GM12878 (cell line): ENCODE measurements around the gene PEMT. TPM values are rescaled to one million over a fixed set of nuclear protein-coding genes. Genes with fewer than 3 reads are reported as not detected.

ENCODE experiments used
- ATAC-seq: fragments of 200-7000 bp; cut with Tn5 transposase; 3 replicates; pipeline ENCODE4 v1.9.1; 2020; ENCODE audit warnings: mild to moderate bottlenecking, moderate library complexity
- BruUV-seq: library from RNA; stranded (reverse); fragments of 400-500 nt; replicated peaks from 2 replicates; lab custom pipeline; 2021; lab: Mats Ljungman, UMichigan
- CTCF ChIA-PET: fragments of 300-600 bp; sonication (Branson Sonifier 250); formaldehyde crosslinking; extraction: SDS; loops from one replicate; lab custom pipeline; 2021; ENCODE audit warnings: inconsistent platforms; lab: Yijun Ruan, JAX
- POLR2A ChIA-PET: fragments of 350-600 bp; formaldehyde crosslinking; extraction: SDS; loops from one replicate; lab custom pipeline; 2021; ENCODE audit warnings: inconsistent platforms; lab: Charles Lee
- RAD21 ChIA-PET: fragments of 300-600 bp; sonication (Branson Sonifier 250); formaldehyde crosslinking; loops from one replicate; lab custom pipeline; 2023; ENCODE audit warnings: antibody characterized with exemption; ENCODE audit not compliant: unreplicated experiment; lab: Charles Lee
- SMC1A ChIA-PET: fragments of 300-600 bp; sonication (Branson Sonifier 250); formaldehyde crosslinking; loops from one replicate; lab custom pipeline; 2023; ENCODE audit not compliant: unreplicated experiment, uncharacterized antibody; lab: Charles Lee
- DNase-seq: peaks from one replicate; pipeline ENCODE4 v3.0.0-alpha.2; 2011; ENCODE audit warnings: low read depth, low spot score
- FAIRE-seq: peaks from 3 replicates; lab custom pipeline; 2011; peaks lifted over from hg19 to GRCh38; lab: Jason Lieb, UNC
- H2AFZ ChIP-seq: 2 replicates; pipeline ENCODE4 v1.6.0; 2011; ENCODE audit warnings: low read depth, low read length, control low read depth; ENCODE audit not compliant: control insufficient read depth
- H3K27ac ChIP-seq: 2 replicates; pipeline ENCODE4 v1.5.1; 2011; ENCODE audit warnings: control low read depth; ENCODE audit not compliant: control insufficient read depth, insufficient read depth
- H3K27me3 ChIP-seq, 2 experiments: replicated peaks in 1 of 2; 2 replicates each; pipeline versions ENCODE4 v1.6.0 to v1.6.1; 2011; ENCODE audit warnings: low read length in 1 of 2; ENCODE audit not compliant: control insufficient read depth in 2 of 2, insufficient read depth in 2 of 2
- H3K36me3 ChIP-seq, 2 experiments: 2 replicates each; pipeline ENCODE4 v1.5.1; 2011; ENCODE audit warnings: low read length in 1 of 2; ENCODE audit not compliant: control insufficient read depth in 2 of 2, insufficient read depth in 2 of 2
- H3K4me1 ChIP-seq: 2 replicates; pipeline ENCODE4 v1.6.1; 2011; ENCODE audit warnings: mild to moderate bottlenecking, low read length, moderate library complexity, mixed read lengths; ENCODE audit not compliant: control insufficient read depth, insufficient read depth
- H3K4me2 ChIP-seq: 2 replicates; pipeline ENCODE4 v1.6.0; 2011; ENCODE audit warnings: control low read depth; ENCODE audit not compliant: control insufficient read depth, insufficient read depth
- H3K4me3 ChIP-seq: fragments of 200-600 bp; sonication (generic); 2 replicates; pipeline ENCODE4 v1.5.1; 2016
- H3K79me2 ChIP-seq: 2 replicates; pipeline ENCODE4 v1.6.0; 2011; ENCODE audit warnings: low read length; ENCODE audit not compliant: control insufficient read depth, insufficient read depth
- H3K9ac ChIP-seq: 2 replicates; pipeline ENCODE4 v1.8.0; 2011; ENCODE audit warnings: low read length, control low read depth, mixed read lengths; ENCODE audit not compliant: control insufficient read depth, insufficient read depth
- H3K9me3 ChIP-seq: replicated peaks from 3 replicates; pipeline ENCODE4 v1.5.1; 2011; ENCODE audit warnings: mild to moderate bottlenecking, low read length; ENCODE audit not compliant: control insufficient read depth, insufficient read depth
- H4K20me1 ChIP-seq: 2 replicates; pipeline ENCODE4 v1.6.0; 2011; ENCODE audit not compliant: control insufficient read depth, insufficient read depth
- BCL11A ChIP-seq: IDR thresholded peaks from 2 replicates; pipeline ENCODE4 v1.6.1; 2011; ENCODE audit warnings: low read depth, low read length
- NFIC ChIP-seq: IDR thresholded peaks from 2 replicates; pipeline ENCODE4 v1.6.1; 2012; ENCODE audit warnings: low read depth, mild to moderate bottlenecking, inconsistent platforms, low read length, moderate library complexity
- NFYB ChIP-seq: IDR thresholded peaks from 2 replicates; pipeline ENCODE4 v1.6.1; 2011; ENCODE audit warnings: low read depth, mild to moderate bottlenecking, low read length, improper control_type of control experiment, moderate library complexity; ENCODE audit not compliant: insufficient read depth
- POU2F2 ChIP-seq: IDR thresholded peaks from 3 replicates; pipeline ENCODE4 v1.6.1; 2011; ENCODE audit warnings: low read depth, mild to moderate bottlenecking, low read length, borderline replicate concordance
- SIX5 ChIP-seq: IDR thresholded peaks from 2 replicates; pipeline ENCODE4 v1.6.1; 2011; ENCODE audit warnings: mild to moderate bottlenecking, low read depth, low read length, moderate library complexity; ENCODE audit not compliant: severe bottlenecking
- SMAD1 ChIP-seq: fragments of 450-650 bp; IDR thresholded peaks from 2 replicates; pipeline ENCODE4 v1.6.1; 2018; ENCODE audit warnings: mild to moderate bottlenecking, low read depth; ENCODE audit not compliant: partially characterized antibody
- SMC3 ChIP-seq: IDR thresholded peaks from 2 replicates; pipeline ENCODE4 v1.6.1; 2011; ENCODE audit warnings: low read length, improper control_type of control experiment, borderline replicate concordance
- SUPT20H ChIP-seq: IDR thresholded peaks from 2 replicates; pipeline ENCODE4 v1.6.1; 2011; ENCODE audit warnings: low read depth, mild to moderate bottlenecking, low read length, moderate library complexity, borderline replicate concordance; ENCODE audit not compliant: control insufficient read depth
- WGBS: methylation state at CpG from one replicate; pipeline ENCODE4 v1.1.6; 2016; ENCODE audit warnings: low lambda C conversion rate; ENCODE audit not compliant: insufficient replicate concordance, insufficient coverage; ENCODE audit errors: missing lambda C conversion rate; 5-methylcytosine and 5-hydroxymethylcytosine counted together
- in situ Hi-C: fragments of 300-500 bp; cut with MboI; formaldehyde crosslinking; loops from 9 replicates; pipeline ENCODE4 v1.14.3; 2018; ENCODE audit warnings: mixed read lengths
- intact Hi-C: fragments of 100-400 bp; cut with micrococcal nuclease; formaldehyde crosslinking; loops from one replicate; pipeline ENCODE4 v1.14.2; 2022; ENCODE audit not compliant: unreplicated experiment
- polyA plus RNA-seq, 11 experiments: library from polyadenylated mRNA; depleted of rRNA in 4 of 11; unstranded in 6 of 11; stranded (reverse) in 5 of 11; fragments of >200 nt; fragmentation: Nextera tagmentation in 4 of 11; fragmentation: Illumina TruSeq in 1 of 11; extraction: Ambion mirVana in 4 of 11; extraction: Trizol in 1 of 11; gene quantifications; 1 replicate in 1 of 11; 2 replicates in 10 of 11; pipeline versions ENCODE4 v1.2.1 to v1.2.3, GENCODE V29; 2011 to 2016; ENCODE audit warnings: inconsistent platforms in 2 of 11, missing spikeins in 2 of 11, low read depth in 1 of 11
- total RNA-seq, 4 experiments: library from RNA; depleted of rRNA in 3 of 4; stranded (reverse); fragments of >200 nt in 3 of 4; fragmentation: Illumina TruSeq in 1 of 4; extraction: Trizol in 1 of 4; gene quantifications; 2 replicates each; pipeline versions ENCODE4 v1.2.1 to v1.2.3, GENCODE V29; 2013 to 2021
- TF ChIP-seq, protein P1 (sequence below): fragments of 450-650 bp; IDR thresholded peaks from 2 replicates; pipeline ENCODE4 v1.6.1; 2014; ENCODE audit warnings: mild to moderate bottlenecking

Gene PEMT
- total and polyA plus RNA-seq, 10 of the 15 experiments (the other 5 are each of a cell fraction or from before 2014, with no cell fraction given), result 2.8 to 44.7 (median 25.4) TPM

DNA sequence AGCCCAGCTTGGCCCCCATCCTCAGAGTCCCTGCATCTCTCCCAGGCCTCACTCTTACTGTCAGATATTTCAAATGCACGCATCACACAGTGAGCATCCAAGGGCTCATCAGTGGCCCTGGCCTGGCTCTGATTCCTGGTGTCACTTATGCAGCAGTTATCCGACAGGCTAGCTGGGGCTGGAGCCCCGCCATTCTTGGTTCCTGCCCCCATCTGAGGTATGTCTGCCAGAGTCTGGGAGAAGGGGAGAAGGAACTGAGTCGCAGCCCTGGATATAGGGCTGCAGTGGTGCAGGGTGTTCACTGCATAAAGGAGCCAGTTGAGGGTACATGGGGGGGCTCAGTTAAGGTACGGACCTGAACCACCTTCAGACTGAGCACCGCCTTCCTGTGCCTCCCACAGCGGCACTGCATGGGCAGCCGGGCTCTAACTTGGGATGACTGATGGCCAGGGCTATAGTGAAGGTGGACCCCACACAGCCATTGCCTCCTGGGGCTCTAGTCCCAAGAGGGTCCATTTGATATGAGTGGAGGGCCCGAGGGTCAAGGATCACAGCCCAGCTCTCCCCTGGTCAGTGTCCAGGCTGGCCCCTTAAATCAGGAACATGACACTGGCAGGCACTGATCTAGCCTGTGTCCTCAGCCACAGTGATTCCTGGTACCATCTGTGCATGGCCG lies 93.5 kb downstream of the PEMT start:
- peaks cover 2 to 10% of the 10 kb centered on the region in 2 experiments; a peak in 3 of 4 replicates for H3K27me3 ChIP-seq
- in situ Hi-C loops, result loop anchor here (5.0 kb wide), 2 partner anchors 141 to 144 kb away; no protein-coding TSS in a partner anchor
- H3K4me2 ChIP-seq, result no peak overlapping the region
- FAIRE-seq, result no peak
- no peak overlapping the region for H3K9ac ChIP-seq
- H3K79me2 ChIP-seq, result no peaks in the 10 kb centered on the region
- H3K4me1 ChIP-seq, result peaks cover 4% of the 10 kb centered on the region; the same call in 1 of the 2 replicates
- H3K36me3 ChIP-seq, result peaks cover 0 to 1% of the 10 kb centered on the region in 2 experiments; a peak in 1 of 4 replicates
- ChIA-PET RAD21 (interaction anchor here (0.5 to 2.7 kb wide), 2 partner anchors 144 to 168 kb away, joined by 3 to 28 read pairs; no protein-coding TSS in a partner anchor), CTCF (interaction anchor here (1.3 to 3.9 kb wide), 8 partner anchors 12 to 421 kb away, joined by 4 to 64 read pairs (median 5); partner anchors contain the start of gene PEMT), POLR2A (no interaction called here), SMC1A (interaction anchor here (1.5 to 2.6 kb wide), 2 partner anchors 116 to 144 kb away, joined by 4 to 24 read pairs; no protein-coding TSS in a partner anchor)
- TF ChIP-seq SUPT20H, result no peak
- BruUV-seq, result no TSS peak
- ATAC-seq, result no peak
- intact Hi-C loops, result loop anchor here (1.0 to 5.0 kb wide), 3 partner anchors 69 to 143 kb away; no protein-coding TSS in a partner anchor
- no peak overlapping the region for H2AFZ ChIP-seq
- no peak overlapping the region for H3K4me3 ChIP-seq
- no peaks in the 10 kb centered on the region for H3K9me3 ChIP-seq
- H3K27ac ChIP-seq, result no peak overlapping the region
- no peak for DNase-seq
- 50% methylated on average over 10 of the region's 10 CpGs for whole genome bisulfite sequencing
- no peaks in the 10 kb centered on the region for H4K20me1 ChIP-seq

DNA sequence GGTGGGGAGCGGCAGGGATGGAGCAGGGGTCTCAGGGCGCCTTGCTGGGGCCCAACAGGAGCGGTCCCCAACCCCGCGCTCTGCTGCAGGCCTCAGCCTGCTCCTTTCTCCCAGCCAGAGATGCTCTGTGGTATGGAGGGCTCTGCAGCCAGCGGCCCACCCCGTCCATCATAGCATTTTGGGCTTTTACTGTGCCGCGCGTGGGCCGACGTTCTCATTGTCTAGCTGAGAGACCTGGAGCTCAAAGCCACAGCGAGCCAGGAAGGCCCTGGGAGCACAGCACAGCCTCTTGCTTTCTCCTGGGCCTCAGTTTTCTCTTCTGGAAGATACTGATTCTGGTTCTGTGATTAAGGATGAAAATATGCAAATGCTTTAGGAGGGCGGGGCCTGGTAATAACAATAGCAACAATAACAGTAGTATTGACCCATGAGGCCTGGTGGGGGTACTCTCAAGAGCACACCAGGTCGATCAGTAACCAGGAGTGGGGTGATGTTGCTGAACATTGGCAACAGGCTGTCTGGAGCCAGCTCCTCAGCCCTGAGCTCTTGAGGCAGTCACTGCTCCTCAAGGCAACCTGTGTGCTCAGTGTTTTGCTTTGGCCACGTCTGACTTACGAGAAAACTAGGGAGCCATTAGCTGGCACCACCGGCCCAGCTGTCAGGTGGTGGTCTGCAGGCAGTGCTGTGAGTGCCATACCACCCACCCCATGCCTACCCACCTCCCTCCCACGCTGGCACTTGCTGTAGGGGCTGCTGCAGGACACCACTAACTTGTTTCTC lies 94.3 kb downstream of the PEMT start:
- Histone ChIP-seq H4K20me1 (0 out of 2 replicates have a peak, but pooled peaks cover 3% of the 10 kb centered on the region), H3K9me3 (no peaks in the 10 kb centered on the region), H3K27me3 (peaks cover 2 to 10% of the 10 kb centered on the region in 2 experiments; a peak in 3 of 4 replicates), H3K9ac (no peak overlapping the region), H3K27ac (no peak overlapping the region), H3K4me3 (no peak overlapping the region), H3K79me2 (no peaks in the 10 kb centered on the region), H2AFZ (no peak overlapping the region), H3K4me1 (peaks cover 4% of the 10 kb centered on the region; the same call in 1 of the 2 replicates), H3K36me3 (peaks cover 0 to 1% of the 10 kb centered on the region in 2 experiments; a peak in 1 of 4 replicates), H3K4me2 (peak overlapping the region; percentile 83; the same call in 1 of the 2 replicates)
- TF ChIP-seq NFIC (no peak), POU2F2 (no peak), SIX5 (no peak), SMC3 (no peak), BCL11A (no peak), NFYB (no peak), SMAD1 (no peak)
- TF ChIP-seq, protein P1, sequence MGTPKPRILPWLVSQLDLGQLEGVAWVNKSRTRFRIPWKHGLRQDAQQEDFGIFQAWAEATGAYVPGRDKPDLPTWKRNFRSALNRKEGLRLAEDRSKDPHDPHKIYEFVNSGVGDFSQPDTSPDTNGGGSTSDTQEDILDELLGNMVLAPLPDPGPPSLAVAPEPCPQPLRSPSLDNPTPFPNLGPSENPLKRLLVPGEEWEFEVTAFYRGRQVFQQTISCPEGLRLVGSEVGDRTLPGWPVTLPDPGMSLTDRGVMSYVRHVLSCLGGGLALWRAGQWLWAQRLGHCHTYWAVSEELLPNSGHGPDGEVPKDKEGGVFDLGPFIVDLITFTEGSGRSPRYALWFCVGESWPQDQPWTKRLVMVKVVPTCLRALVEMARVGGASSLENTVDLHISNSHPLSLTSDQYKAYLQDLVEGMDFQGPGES, result no peak
- FAIRE-seq (no peak), DNase-seq (no peak), ATAC-seq (no peak)
- ChIA-PET CTCF (interaction anchor here (0.6 to 3.9 kb wide), 18 partner anchors 13 to 674 kb away, joined by 3 to 64 read pairs (median 4); partner anchors contain the start of gene PEMT), SMC1A (interaction anchor here (0.7 to 2.6 kb wide), 4 partner anchors 116 to 296 kb away, joined by 3 to 24 read pairs (median 4); no protein-coding TSS in a partner anchor), RAD21 (interaction anchor here (0.5 to 2.7 kb wide), 5 partner anchors 116 to 538 kb away, joined by 3 to 28 read pairs (median 4); no protein-coding TSS in a partner anchor), POLR2A (no interaction called here)
- in situ Hi-C loops (loop anchor here (5.0 kb wide), 2 partner anchors 140 to 145 kb away; no protein-coding TSS in a partner anchor), intact Hi-C loops (loop anchor here (1.0 to 5.0 kb wide), 3 partner anchors 70 to 144 kb away; no protein-coding TSS in a partner anchor)
- WGBS, result 23% methylated on average over 16 of the region's 19 CpGs
- no TSS peak for BruUV-seq
